Activated naive CD8-positive, alpha-beta T cell treated with anti-CD3 and anti-CD28 coated beads, Interleukin-2, amount 10 ng/mL, durations not matched to agents 7 days and 5 days (primary cell): Measurements from ENCODE around the gene WDR5. TPM values are rescaled to one million over a fixed set of nuclear protein-coding genes. Genes with fewer than 3 reads are reported as not detected.

Experiments used
- ATAC-seq: fragments of 150-1000 bp; cut with Tn5 transposase; one replicate; pipeline ENCODE4 v1.10.0; 2021; ENCODE audit warnings: low read depth, moderate library complexity
- POLR2A ChIA-PET: fragments of 350-600 bp; sonication (Branson Sonifier 250); formaldehyde crosslinking; loops from one replicate; lab custom pipeline; 2021; ENCODE audit warnings: antibody characterized with exemption; lab: Charles Lee
- DNase-seq: peaks from one replicate; pipeline ENCODE4 v3.0.0; 2021
- H3K27ac Mint-ChIP-seq: one replicate; pipeline ENCODE4 v1.8.0; 2022; ENCODE audit warnings: mild to moderate bottlenecking, mixed read lengths
- H3K27me3 Mint-ChIP-seq: one replicate; pipeline ENCODE4 v1.8.0; 2022; ENCODE audit warnings: mild to moderate bottlenecking, moderate library complexity, mixed read lengths
- H3K36me3 Mint-ChIP-seq: one replicate; pipeline ENCODE4 v1.8.0; 2021; ENCODE audit warnings: mild to moderate bottlenecking, mixed read lengths
- H3K4me1 Mint-ChIP-seq: one replicate; pipeline ENCODE4 v1.8.0; 2021; ENCODE audit warnings: mixed read lengths
- H3K4me3 Mint-ChIP-seq: one replicate; pipeline ENCODE4 v1.8.0; 2022; ENCODE audit warnings: mild to moderate bottlenecking, moderate library complexity, mixed read lengths
- H3K9me3 Mint-ChIP-seq: one replicate; pipeline ENCODE4 v1.8.0; 2021; ENCODE audit warnings: mixed read lengths
- total RNA-seq, 2 experiments: library from RNA; stranded (reverse); gene quantifications; one replicate each; pipeline ENCODE4 v1.2.3, GENCODE V29; 2021

The WDR5 gene
- total RNA-seq, 2 experiments from 2014 or later: 35.4 to 37.6 TPM

DNA sequence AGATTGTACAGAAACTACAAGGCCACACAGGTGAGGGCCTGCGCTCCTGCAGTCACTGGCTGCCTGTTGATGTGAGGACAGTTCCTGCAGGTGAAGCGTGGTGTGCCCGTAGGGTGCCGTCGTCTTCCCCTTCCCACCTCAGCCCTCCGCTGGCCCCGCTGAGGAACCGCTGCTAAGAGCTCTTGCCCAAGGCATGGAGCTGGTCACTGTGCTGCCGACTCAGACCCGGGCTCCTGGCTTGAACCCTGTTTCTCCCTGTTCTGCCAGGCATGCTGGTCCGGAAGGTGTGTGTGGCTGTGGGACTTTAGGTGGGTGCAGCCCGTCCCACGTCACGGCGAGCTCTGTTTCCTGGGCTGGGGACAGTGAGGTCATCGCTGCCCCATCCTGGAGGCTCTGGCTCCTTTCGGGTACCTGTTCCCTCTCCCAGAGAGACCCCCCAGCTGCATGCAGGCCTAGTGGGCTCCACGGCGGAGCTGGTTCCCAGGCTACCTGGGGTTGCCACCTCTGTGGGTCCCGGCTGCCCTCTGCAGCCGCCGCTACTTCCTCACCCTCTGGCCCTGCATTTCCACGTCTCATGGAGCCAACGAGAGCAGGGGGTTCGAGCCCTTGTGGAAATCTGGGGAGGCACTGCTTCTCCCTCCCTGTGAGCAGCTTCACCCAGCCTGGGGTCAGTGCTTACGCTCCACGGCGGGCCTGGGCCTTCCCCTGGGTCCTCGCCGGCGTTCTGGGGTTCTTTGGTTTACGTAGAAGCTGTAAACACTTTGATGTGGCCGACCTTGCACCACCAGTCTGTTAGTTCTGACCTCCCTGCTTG lies 20.9 kb downstream of the WDR5 start:
- Mint-ChIP-seq H3K36me3 (peaks cover 4% of the 10 kb centered on the region), H3K27ac (no peak overlapping the region), H3K4me1 (no peaks in the 10 kb centered on the region), H3K9me3 (no peaks in the 10 kb centered on the region), H3K27me3 (no peaks in the 10 kb centered on the region), H3K4me3 (no peak overlapping the region)
- DNase-seq: no peak
- no peak for ATAC-seq
- POLR2A ChIA-PET: no interaction called here

GRCh38 chr9:134157378-134157885 lies 21.6 kb downstream of the WDR5 start:
- peaks cover 4% of the 10 kb centered on the region for H3K36me3 Mint-ChIP-seq
- DNase-seq (no peak), ATAC-seq (no peak)
- H3K4me1 Mint-ChIP-seq: no peaks in the 10 kb centered on the region
- H3K27ac Mint-ChIP-seq: no peak overlapping the region
- no peak overlapping the region for H3K4me3 Mint-ChIP-seq
- POLR2A ChIA-PET: no interaction called here
- H3K27me3 Mint-ChIP-seq: no peaks in the 10 kb centered on the region
- H3K9me3 Mint-ChIP-seq: no peaks in the 10 kb centered on the region

- Mint-ChIP-seq H3K27me3 (no peaks in the 10 kb centered on the region), H3K36me3 (peaks cover 4% of the 10 kb centered on the region), H3K9me3 (no peaks in the 10 kb centered on the region), H3K27ac (no peak overlapping the region), H3K4me3 (no peak overlapping the region), H3K4me1 (no peaks in the 10 kb centered on the region)
- POLR2A ChIA-PET: no interaction called here
- no peak for DNase-seq
- no peak for ATAC-seq
These were observed 22.4 kb downstream of the WDR5 start for GRCh38 chr9:134158242-134158641.

DNA sequence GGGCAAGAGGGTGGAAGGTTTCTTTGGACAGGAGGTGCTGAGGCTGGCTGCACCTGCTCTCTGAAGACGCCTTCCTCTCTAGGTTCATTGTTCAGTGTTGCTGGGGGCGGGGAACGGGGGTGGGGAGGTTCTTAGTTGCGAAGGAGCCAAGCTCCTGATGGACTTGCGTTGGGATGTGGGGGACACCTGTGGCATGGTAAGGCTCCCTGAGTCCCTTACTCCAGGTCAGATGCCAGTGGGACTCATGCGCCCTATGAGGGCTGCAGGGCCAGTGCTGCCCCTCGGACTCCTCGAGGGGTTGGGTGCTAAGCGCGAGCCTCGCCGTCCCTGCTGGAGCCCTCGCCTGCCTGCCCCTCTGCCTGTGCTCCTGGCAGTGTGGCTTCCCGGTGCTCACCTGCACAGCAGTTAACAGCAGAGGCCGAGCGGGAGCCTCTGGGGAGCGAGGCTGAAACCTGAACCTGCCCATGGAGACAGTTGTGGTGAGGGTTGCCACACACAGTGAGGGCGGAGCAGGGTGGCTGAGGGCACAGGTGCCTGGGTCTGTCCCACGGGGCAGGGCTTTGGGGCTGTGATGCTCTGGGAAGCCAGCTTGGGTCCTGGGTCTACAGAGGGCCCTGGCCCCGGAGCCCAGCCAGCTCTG lies 23.0 kb downstream of the WDR5 start:
- DNase-seq (no peak), ATAC-seq (no peak)
- Mint-ChIP-seq H3K27me3 (no peaks in the 10 kb centered on the region), H3K4me3 (no peak overlapping the region), H3K27ac (no peak overlapping the region), H3K36me3 (peaks cover 4% of the 10 kb centered on the region), H3K9me3 (no peaks in the 10 kb centered on the region), H3K4me1 (peaks cover 2% of the 10 kb centered on the region)
- POLR2A ChIA-PET: no interaction called here

GRCh38 chr9:134159566-134160245 lies 23.8 kb downstream of the WDR5 start:
- Mint-ChIP-seq H3K4me3 (no peak overlapping the region), H3K36me3 (peaks cover 4% of the 10 kb centered on the region), H3K9me3 (no peaks in the 10 kb centered on the region), H3K4me1 (peaks cover 2% of the 10 kb centered on the region), H3K27ac (no peak overlapping the region), H3K27me3 (no peaks in the 10 kb centered on the region)
- POLR2A ChIA-PET: no interaction called here
- DNase-seq: no peak
- no peak for ATAC-seq

DNA sequence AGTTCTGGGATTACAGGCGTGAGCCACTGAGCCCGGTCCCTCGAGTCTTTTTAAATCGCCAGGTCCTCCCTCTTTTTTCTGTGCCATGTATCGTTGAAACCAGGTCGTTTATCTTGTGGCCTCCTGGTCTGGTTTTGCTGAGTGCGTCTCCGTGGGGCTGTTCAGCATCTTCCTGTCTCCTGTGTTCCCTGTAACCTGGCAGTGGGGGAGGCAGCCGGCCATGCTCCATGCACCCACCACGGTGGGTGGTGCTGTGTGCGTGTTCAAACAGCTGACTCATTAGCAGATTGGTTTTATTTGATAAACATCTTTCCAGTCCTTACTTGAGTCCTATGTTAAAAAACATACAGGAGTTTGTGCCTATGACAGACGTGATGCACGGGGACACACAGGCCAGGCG lies 25.8 kb downstream of the WDR5 start:
- ATAC-seq: no peak
- POLR2A ChIA-PET: interaction anchor here (0.6 to 3.8 kb wide), 2 partner anchors 22 to 26 kb away, joined by 6 to 44 read pairs; partner anchors contain the start of gene WDR5
- DNase-seq: no peak
- no peaks in the 10 kb centered on the region for H3K27me3 Mint-ChIP-seq
- no peaks in the 10 kb centered on the region for H3K9me3 Mint-ChIP-seq
- H3K4me1 Mint-ChIP-seq: peaks cover 5% of the 10 kb centered on the region
- no peak overlapping the region for H3K27ac Mint-ChIP-seq
- peaks cover 4% of the 10 kb centered on the region for H3K36me3 Mint-ChIP-seq
- H3K4me3 Mint-ChIP-seq: no peak overlapping the region

DNA sequence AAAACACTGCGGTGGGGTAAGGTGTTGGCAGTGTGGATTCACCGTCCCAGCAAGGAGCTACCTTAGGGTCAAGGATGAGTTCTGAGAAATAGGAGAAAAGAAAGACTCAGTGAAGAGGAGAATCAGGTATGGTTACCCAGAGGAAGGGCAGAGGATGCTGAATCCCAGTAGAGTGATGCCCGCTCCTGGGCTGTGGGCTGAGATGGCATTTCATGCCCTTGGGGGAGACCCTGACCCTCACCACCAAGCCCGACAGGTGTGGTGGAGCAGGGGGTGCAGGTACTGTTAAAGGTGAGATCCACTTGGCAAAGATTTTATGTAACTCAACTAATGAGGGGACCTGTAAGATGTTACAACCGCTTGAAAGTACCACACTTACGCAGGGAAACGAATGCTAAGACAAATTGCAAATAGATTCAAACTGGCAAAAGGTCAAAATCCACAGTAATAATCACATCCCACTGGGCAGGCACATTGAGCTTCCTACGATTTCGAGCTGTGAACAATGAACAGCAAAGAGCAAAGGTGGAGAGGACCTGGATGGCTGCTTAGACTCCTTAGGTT lies 26.4 kb downstream of the WDR5 start:
- Mint-ChIP-seq H3K4me1 (peaks cover 5% of the 10 kb centered on the region), H3K9me3 (no peaks in the 10 kb centered on the region), H3K36me3 (peaks cover 4% of the 10 kb centered on the region), H3K4me3 (peak overlapping the region; percentile 30), H3K27ac (no peak overlapping the region), H3K27me3 (no peaks in the 10 kb centered on the region)
- DNase-seq: no peak
- ATAC-seq: no peak
- POLR2A ChIA-PET: interaction anchor here (0.6 to 3.8 kb wide), 5 partner anchors 13 to 93 kb away, joined by 3 to 44 read pairs (median 6); partner anchors contain the start of gene WDR5

- Mint-ChIP-seq H3K9me3 (no peaks in the 10 kb centered on the region), H3K27me3 (no peaks in the 10 kb centered on the region), H3K4me1 (peaks cover 5% of the 10 kb centered on the region), H3K36me3 (peaks cover 4% of the 10 kb centered on the region), H3K4me3 (no peak overlapping the region), H3K27ac (no peak overlapping the region)
- no peak for DNase-seq
- ATAC-seq: no peak
- POLR2A ChIA-PET: interaction anchor here (1.0 to 3.8 kb wide), 5 partner anchors 13 to 293 kb away, joined by 3 to 44 read pairs (median 6); partner anchors contain the start of gene WDR5
These were observed 27.1 kb downstream of the WDR5 start for GRCh38 chr9:134162926-134163370.

DNA sequence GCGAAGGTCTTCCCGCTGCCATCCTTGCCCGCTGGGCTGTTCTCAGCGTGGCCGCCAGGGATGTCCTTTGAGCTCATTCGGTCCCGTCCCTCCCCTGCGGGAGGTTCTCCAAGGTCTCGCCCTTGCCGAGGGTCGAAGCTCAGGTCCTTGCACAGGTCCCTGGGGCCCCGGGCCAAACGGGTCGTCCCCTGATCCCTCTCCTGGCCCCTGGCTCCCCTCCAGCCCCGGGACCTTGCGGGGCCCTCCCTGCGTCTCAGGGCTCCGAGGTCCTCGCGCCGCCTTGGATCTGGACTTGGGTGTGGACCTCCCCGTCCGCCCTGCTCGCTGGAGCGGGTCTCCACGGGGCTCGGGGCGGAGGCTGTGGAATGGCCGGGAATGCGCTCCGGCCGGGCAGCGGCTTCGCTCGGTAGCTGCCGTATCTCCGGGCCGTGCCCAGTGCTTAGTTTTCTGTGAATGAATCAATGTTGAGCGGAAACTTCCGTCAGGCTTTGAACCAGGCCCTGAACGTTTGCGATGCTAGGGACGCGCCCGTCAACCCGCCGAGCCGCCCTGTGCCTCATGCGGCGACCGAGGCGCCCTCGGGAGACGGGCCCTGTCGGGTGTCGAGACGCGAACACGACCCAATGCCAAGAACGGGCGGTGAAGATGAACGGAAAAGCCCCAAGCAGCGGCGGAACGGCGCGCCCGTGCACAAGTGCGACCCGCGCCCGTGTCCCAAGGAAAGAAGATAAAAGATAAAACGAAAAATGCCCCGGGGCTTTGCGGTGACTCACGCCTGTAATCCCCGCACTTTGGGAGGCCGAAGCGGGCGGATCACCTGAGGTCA lies 27.7 kb downstream of the WDR5 start:
- POLR2A ChIA-PET: interaction anchor here (0.6 to 3.8 kb wide), 8 partner anchors 11 to 293 kb away, joined by 3 to 44 read pairs (median 6); partner anchors contain the start of gene WDR5
- Mint-ChIP-seq H3K36me3 (peaks cover under 1% of the 10 kb centered on the region), H3K27me3 (no peaks in the 10 kb centered on the region), H3K4me3 (no peak overlapping the region), H3K27ac (no peak overlapping the region), H3K4me1 (peaks cover 5% of the 10 kb centered on the region), H3K9me3 (no peaks in the 10 kb centered on the region)
- DNase-seq (peak; percentile 77), ATAC-seq (peak; percentile 9)

GRCh38 chr9:134164879-134165278 lies 29.0 kb downstream of the WDR5 start:
- POLR2A ChIA-PET: interaction anchor here (0.6 to 3.8 kb wide), 9 partner anchors 10 to 427 kb away, joined by 3 to 44 read pairs (median 4); partner anchors contain the start of gene WDR5
- ATAC-seq (no peak), DNase-seq (no peak)
- H3K9me3 Mint-ChIP-seq: no peaks in the 10 kb centered on the region
- no peaks in the 10 kb centered on the region for H3K27me3 Mint-ChIP-seq
- no peak overlapping the region for H3K27ac Mint-ChIP-seq
- no peak overlapping the region for H3K4me3 Mint-ChIP-seq
- no peaks in the 10 kb centered on the region for H3K36me3 Mint-ChIP-seq
- H3K4me1 Mint-ChIP-seq: peaks cover 5% of the 10 kb centered on the region

DNA sequence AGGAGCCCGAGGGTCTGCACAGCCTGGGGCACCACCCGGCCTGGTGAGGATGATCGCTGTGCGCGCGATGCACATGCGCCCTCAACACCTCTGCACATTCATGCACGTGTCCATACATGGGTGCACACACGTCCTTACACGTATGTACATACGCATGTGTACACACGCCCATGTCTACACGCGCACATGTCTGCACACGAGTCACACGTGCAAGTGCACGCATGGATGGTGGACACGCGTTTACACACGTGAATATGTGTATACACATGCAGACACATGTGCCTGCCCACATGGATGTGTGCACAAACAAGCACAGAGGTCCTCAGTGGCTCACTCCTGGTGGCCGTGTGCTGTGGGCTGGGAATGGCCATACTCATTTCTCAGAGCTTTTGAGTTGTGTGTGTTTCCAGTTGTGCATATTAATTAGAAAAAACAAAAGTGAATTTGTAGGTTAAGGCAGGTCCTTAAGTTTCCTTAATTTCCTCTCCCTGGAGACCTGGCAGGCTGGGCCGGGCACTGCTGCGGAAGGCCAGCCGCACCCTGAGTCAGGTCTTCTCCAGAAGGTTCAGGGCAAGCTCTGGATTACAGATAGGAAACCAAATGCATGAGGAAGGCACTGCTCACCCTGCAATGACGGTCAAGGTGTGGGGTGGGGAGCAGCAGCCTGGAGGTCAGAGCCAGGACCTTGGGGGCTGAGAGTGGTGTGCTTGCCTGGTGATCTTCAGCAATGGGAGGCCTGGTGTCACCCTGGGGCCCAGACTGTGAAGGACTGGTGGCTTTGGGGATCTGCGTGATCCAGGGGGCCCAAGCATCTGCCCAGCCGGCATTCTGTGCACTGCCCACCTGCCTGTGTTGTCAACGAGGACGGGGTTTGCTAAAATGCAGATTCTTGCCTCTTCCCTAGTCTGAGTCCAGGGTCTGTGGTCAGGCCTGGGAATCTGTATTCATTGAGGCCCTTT lies 29.8 kb downstream of the WDR5 start:
- Mint-ChIP-seq H3K27me3 (no peaks in the 10 kb centered on the region), H3K4me1 (peaks cover 5% of the 10 kb centered on the region), H3K9me3 (no peaks in the 10 kb centered on the region), H3K27ac (peak overlapping the region; percentile 16), H3K36me3 (no peaks in the 10 kb centered on the region), H3K4me3 (no peak overlapping the region)
- no peak for ATAC-seq
- POLR2A ChIA-PET: interaction anchor here (1.3 to 3.8 kb wide), 3 partner anchors 9 to 291 kb away, joined by 4 to 44 read pairs (median 8); partner anchors contain the start of gene WDR5
- peak; percentile 67 for DNase-seq
